ENCODE data around the gene FLVCR2.
"Not testable (repeated sequence)": the region's sequence is repeated elsewhere in the genome, so short reads cannot be mapped to it uniquely, and the experiment has no call there.

FLVCR2 gene

GRCh38 chr14:75675265-75675960 lies 97.0 kb downstream of the FLVCR2 start:
- no peak for DNase-seq (ENCODE audit: low read depth)
- Histone ChIP-seq H3K36me3 (ENCODE audit: control insufficient read depth, insufficient read depth, low read length, severe bottlenecking) (peaks cover 19% of the 10 kb centered on the region), H3K4me3 (ENCODE audit: low read length) (no peak overlapping the region), H3K27me3 (replicated peaks; ENCODE audit: control insufficient read depth, insufficient read depth, low read length) (no peaks in the 10 kb centered on the region), H3K4me1 (ENCODE audit: control insufficient read depth, insufficient read depth, low read length) (peaks cover 15% of the 10 kb centered on the region), H3K9ac (ENCODE audit: low read length) (no peak overlapping the region), H3K9me3 (ENCODE audit: control insufficient read depth, low read length) (no peaks in the 10 kb centered on the region)

- H3K36me3 ChIP-seq (ENCODE audit: control insufficient read depth, insufficient read depth, low read length, severe bottlenecking): peaks cover 42% of the 10 kb centered on the region
These were observed 107.5 kb downstream of the FLVCR2 start for GRCh38 chr14:75685910-75686309.

GRCh38 chr14:75689012-75689411 lies 110.6 kb downstream of the FLVCR2 start:
- no peaks in the 10 kb centered on the region for H3K9me3 ChIP-seq (ENCODE audit: control insufficient read depth, low read length)

More at GRCh38 chr14:75685910-75686309, 107.5 kb downstream of the FLVCR2 start:
- DNase-seq (ENCODE audit: low read depth): no peak
- Histone ChIP-seq H3K9me3 (ENCODE audit: control insufficient read depth, low read length) (no peaks in the 10 kb centered on the region), H3K27me3 (replicated peaks; ENCODE audit: control insufficient read depth, insufficient read depth, low read length) (no peaks in the 10 kb centered on the region), H3K4me1 (ENCODE audit: control insufficient read depth, insufficient read depth, low read length) (peaks cover 7% of the 10 kb centered on the region), H3K9ac (ENCODE audit: low read length) (no peak overlapping the region), H3K4me3 (ENCODE audit: low read length) (no peak overlapping the region)

GRCh38 chr14:75690010-75690409 lies 111.6 kb downstream of the FLVCR2 start:
- H3K9me3 ChIP-seq (ENCODE audit: control insufficient read depth, low read length): no peaks in the 10 kb centered on the region
- peaks cover 27% of the 10 kb centered on the region for H3K36me3 ChIP-seq (ENCODE audit: control insufficient read depth, insufficient read depth, low read length, severe bottlenecking)
- H3K4me1 ChIP-seq (ENCODE audit: control insufficient read depth, insufficient read depth, low read length): peaks cover 7% of the 10 kb centered on the region
- H3K9ac ChIP-seq (ENCODE audit: low read length): no peak overlapping the region
- no peak for DNase-seq (ENCODE audit: low read depth)
- no peak overlapping the region for H3K4me3 ChIP-seq (ENCODE audit: low read length)
- H3K27me3 ChIP-seq (replicated peaks; ENCODE audit: control insufficient read depth, insufficient read depth, low read length): no peaks in the 10 kb centered on the region

More at GRCh38 chr14:75689012-75689411, 110.6 kb downstream of the FLVCR2 start:
- H3K4me3 ChIP-seq (ENCODE audit: low read length): no peak overlapping the region
- H3K27me3 ChIP-seq (replicated peaks; ENCODE audit: control insufficient read depth, insufficient read depth, low read length): no peaks in the 10 kb centered on the region
- peaks cover 7% of the 10 kb centered on the region for H3K4me1 ChIP-seq (ENCODE audit: control insufficient read depth, insufficient read depth, low read length)
- DNase-seq (ENCODE audit: low read depth): no peak
- H3K9ac ChIP-seq (ENCODE audit: low read length): no peak overlapping the region
- H3K36me3 ChIP-seq (ENCODE audit: control insufficient read depth, insufficient read depth, low read length, severe bottlenecking): peaks cover 30% of the 10 kb centered on the region

- not testable (repeated sequence) for H3K4me1 ChIP-seq (ENCODE audit: control insufficient read depth, insufficient read depth, low read length); H3K9me3 ChIP-seq (ENCODE audit: control insufficient read depth, low read length); H3K9ac ChIP-seq (ENCODE audit: low read length); H3K4me3 ChIP-seq (ENCODE audit: low read length); H3K27me3 ChIP-seq (replicated peaks; ENCODE audit: control insufficient read depth, insufficient read depth, low read length); DNase-seq (ENCODE audit: low read depth)
- H3K36me3 ChIP-seq (ENCODE audit: control insufficient read depth, insufficient read depth, low read length, severe bottlenecking): peaks cover 52% of the 10 kb centered on the region
These were observed 116.6 kb downstream of the FLVCR2 start for GRCh38 chr14:75695025-75695424.

- Histone ChIP-seq H3K9ac (ENCODE audit: low read length) (no peak overlapping the region), H3K36me3 (ENCODE audit: control insufficient read depth, insufficient read depth, low read length, severe bottlenecking) (peaks cover 39% of the 10 kb centered on the region), H3K4me3 (ENCODE audit: low read length) (no peak overlapping the region), H3K27me3 (replicated peaks; ENCODE audit: control insufficient read depth, insufficient read depth, low read length) (no peaks in the 10 kb centered on the region), H3K9me3 (ENCODE audit: control insufficient read depth, low read length) (no peaks in the 10 kb centered on the region), H3K4me1 (ENCODE audit: control insufficient read depth, insufficient read depth, low read length) (peaks cover 5% of the 10 kb centered on the region)
- DNase-seq (ENCODE audit: low read depth): no peak
These were observed 119.0 kb downstream of the FLVCR2 start for GRCh38 chr14:75697386-75697785.

Data from adipocyte (in vitro differentiated cells).